GM21717 (cell line): ENCODE data around the gene CNTRL.
"Not testable (repeated sequence)": the region's sequence is repeated elsewhere in the genome, so short reads cannot be mapped to it uniquely, and the experiment has no call there.

Source experiments
- ATAC-seq: cut with Tn5 transposase; IDR thresholded peaks from one replicate; pipeline ENCODE4 v1.9.1; 2021; ENCODE audit warnings: mild to moderate bottlenecking, moderate library complexity; ENCODE audit not compliant: unreplicated experiment

CNTRL gene, protein sequence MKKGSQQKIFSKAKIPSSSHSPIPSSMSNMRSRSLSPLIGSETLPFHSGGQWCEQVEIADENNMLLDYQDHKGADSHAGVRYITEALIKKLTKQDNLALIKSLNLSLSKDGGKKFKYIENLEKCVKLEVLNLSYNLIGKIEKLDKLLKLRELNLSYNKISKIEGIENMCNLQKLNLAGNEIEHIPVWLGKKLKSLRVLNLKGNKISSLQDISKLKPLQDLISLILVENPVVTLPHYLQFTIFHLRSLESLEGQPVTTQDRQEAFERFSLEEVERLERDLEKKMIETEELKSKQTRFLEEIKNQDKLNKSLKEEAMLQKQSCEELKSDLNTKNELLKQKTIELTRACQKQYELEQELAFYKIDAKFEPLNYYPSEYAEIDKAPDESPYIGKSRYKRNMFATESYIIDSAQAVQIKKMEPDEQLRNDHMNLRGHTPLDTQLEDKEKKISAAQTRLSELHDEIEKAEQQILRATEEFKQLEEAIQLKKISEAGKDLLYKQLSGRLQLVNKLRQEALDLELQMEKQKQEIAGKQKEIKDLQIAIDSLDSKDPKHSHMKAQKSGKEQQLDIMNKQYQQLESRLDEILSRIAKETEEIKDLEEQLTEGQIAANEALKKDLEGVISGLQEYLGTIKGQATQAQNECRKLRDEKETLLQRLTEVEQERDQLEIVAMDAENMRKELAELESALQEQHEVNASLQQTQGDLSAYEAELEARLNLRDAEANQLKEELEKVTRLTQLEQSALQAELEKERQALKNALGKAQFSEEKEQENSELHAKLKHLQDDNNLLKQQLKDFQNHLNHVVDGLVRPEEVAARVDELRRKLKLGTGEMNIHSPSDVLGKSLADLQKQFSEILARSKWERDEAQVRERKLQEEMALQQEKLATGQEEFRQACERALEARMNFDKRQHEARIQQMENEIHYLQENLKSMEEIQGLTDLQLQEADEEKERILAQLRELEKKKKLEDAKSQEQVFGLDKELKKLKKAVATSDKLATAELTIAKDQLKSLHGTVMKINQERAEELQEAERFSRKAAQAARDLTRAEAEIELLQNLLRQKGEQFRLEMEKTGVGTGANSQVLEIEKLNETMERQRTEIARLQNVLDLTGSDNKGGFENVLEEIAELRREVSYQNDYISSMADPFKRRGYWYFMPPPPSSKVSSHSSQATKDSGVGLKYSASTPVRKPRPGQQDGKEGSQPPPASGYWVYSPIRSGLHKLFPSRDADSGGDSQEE (N-terminal part only)

GRCh38 chr9:121074370-121075250 is at the start of gene CNTRL:
Gene CNTRL, plus strand, starts transcription at chr9:121074955. Its CDS starts 13,372 bp downstream, at chr9:121088327.
- peak; percentile 69 for ATAC-seq

- ATAC-seq = no peak
These were observed 48.5 kb upstream of the CNTRL start for GRCh38 chr9:121026260-121026691.

DNA sequence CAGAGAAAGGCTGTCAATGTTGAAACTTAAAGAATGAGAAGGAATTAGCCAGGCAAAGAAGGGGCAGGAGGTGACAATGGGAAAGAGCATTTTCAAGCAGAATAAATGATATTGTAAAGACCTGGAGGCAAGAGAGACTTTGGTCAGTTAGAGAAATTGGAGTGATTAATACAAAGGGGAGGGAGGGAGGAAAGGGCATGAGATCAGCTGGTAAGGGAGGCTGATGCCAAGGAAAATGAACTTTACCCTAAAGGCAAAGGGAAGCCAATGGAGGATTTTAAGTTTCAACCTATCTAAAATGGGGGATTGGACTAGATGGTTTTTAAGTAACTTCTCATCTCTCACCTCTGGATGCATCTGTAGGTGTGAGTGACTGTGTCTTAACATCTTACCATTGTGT is 48.0 kb upstream of the CNTRL start:
- ATAC-seq = no peak

GRCh38 chr9:121028285-121028684 is 46.5 kb upstream of the CNTRL start:
- not testable (repeated sequence) for ATAC-seq

DNA sequence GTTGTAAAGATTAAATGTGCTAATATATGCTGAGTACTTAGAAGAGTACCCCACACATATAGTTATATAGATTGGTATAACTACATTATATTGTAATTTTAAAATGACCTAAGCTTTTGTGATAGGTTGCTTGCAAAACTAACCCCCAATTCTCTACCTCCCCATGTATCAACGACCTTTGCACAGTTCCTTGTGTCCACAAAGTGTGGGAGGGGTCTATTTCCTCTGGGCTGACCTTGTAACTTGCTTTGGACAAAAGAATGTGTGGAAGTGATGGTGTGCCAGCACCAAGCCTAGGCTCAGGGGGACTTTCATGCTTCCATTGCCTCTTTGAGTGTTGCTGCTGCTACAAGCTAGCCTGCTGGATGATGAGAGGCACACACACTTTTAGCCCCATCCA is 45.3 kb upstream of the CNTRL start:
- no peak for ATAC-seq

- ATAC-seq = no peak
These were observed 40.2 kb upstream of the CNTRL start for GRCh38 chr9:121034529-121034928.

- ATAC-seq = not testable (repeated sequence)
These were observed 39.0 kb upstream of the CNTRL start for GRCh38 chr9:121035717-121036116.

- no peak for ATAC-seq
These were observed 36.4 kb upstream of the CNTRL start for GRCh38 chr9:121038362-121038761.

DNA sequence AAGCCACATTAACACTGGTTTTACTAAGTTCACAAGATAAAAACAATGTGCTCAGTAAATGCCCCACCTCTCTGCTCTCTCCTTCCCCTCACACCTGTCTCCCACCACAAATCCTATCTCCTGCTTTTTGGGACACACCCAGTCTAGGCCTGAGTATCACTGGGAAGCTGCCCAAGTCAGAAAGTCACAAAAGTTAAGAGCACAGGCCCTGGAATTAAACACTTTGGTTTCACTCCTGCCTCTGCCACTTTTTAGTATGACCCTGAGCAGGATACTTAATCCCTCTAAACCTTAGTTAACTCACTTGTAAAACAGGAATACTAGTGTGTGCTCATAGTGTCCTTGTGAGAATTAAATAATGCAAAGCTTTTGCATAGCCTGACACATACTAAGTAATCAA is 36.0 kb upstream of the CNTRL start:
- ATAC-seq = no peak

DNA sequence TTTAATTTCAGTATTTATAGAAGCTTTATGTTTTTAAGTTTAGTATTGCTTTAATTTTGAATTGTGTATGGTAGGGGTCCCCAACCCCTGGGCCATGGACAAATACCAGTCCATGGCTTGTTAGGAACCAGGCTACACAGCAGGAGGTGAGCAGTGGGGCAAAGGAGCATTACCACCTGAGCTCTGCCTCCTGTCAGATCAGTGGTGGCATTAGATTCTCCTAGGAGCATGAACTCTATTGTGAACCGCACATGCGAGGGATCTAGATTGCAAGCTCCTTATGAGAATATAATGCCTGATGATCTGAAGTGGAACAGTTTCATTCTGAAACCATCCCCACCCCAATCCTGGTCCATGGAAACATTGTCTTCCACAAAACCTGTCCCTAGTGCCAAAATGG is 26.6 kb upstream of the CNTRL start:
- no peak for ATAC-seq

GRCh38 chr9:121048618-121049017 is 26.1 kb upstream of the CNTRL start:
- ATAC-seq = no peak

GRCh38 chr9:121050128-121050988 is 24.4 kb upstream of the CNTRL start, which contains the start of gene C5:
Gene C5, minus strand, starts transcription at chr9:121050275. Its CDS starts 29 bp downstream, at chr9:121050246.
- no peak for ATAC-seq

DNA sequence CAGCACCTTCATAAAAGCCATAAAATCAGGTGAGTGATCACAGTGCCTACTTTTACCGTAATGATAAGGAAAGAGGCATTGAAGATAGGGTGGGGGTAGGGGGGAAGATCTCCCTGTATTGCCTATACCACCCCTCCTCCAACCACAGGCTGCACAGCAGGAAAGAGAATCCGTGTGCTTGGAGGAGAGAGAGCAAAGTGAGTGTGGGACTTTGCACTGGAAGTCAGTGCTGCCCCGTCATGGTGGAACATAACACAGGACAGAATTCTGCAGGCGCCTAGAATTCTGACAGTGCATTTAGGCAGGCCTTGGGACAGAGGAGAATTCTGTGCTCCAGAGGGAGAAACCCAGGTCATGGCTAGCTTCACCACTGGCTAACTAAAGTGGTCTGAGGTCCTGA is 21.2 kb upstream of the CNTRL start:
- no peak for ATAC-seq

DNA sequence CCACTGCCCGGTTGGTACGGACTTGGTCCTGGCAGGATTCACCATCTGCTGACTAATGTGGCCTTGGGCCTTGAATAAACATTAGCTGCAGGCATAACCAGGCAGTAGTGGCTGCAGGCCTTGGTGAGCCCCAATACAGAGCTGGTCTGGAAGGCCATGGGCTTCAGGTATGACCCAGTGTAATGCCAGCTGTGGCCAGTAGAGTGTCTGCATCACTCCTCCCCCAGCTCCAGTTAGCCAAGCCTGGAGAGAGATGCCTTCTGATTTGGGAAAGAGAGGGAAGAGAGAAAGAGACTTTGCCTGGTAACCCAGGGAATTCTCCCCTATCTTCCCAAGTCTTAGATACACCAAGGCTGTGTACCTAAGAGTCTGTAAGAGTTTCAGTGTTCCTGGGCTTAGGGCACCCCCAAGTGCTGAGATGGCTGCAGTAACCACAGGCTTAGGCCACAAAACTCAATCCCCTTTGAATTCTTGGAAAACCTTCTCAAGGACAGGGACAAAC is 19.1 kb upstream of the CNTRL start:
- ATAC-seq = no peak

DNA sequence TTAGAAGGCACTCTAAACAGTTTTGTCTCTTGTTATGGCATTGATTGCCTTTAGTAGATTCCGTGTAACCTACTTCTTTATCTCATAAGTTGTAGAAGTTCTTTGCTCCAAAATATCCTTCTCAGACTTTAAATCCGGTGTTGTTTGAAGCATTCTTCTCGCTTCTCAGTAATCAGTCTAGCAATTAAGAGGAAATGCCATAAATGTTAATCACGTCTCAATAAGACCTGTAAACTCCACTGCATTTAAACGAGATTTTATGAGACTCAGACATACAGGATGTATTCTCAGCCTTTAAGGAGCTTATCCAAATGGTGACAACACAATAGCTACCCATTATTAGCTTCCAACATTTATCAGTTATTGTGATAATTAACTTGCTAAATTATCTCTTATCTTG is 16.9 kb upstream of the CNTRL start:
- no peak for ATAC-seq

- ATAC-seq = no peak
These were observed 15.2 kb upstream of the CNTRL start for GRCh38 chr9:121059513-121059912.

DNA sequence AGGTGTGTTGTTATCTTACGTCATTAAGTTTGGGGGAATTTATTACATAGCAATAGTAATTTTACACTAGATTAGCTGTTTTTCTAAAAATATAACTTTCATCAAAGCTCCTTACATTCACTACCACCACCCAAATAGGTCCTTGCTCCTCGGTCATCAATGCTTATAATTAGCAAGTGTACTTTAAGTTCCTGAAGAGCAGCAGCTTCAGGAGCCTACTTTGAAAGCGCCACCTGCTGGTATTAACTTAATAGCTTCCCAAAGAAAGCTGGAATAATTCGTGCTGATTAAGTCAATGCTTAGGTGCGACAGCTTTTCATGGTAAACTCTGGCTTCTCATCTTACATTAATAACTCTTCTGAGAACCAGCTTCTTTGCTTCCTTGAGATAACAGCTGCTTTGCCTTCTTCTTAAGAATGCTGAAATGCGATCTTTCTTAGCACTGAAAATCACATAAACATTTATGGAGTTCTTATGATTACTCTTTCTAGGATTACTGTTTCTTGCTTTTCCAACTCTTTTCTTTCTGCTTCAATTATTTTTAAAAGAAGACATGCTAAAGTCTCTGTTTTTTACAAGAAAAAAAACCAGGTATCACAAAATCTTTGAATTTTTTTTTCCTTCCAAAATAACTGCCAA is 14.6 kb upstream of the CNTRL start:
- no peak for ATAC-seq

DNA sequence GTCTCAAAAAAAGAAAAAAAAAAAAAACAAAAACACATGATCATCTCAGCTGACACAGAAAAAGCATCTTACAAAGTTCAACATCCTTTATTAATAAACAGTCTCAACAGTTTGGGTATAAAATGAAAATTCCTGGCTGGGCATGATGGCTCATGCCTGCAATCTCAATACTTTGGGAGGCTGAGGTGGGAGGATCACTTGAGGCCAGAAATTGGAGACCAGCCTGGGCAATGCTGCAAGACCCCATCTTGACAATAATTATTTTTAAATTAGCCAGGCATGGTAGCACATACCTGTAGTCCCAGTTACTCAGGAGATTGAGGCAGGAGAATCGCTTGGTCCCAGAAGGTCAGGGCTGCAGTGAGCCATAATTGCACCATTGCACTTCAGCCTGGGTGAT is 7.9 kb upstream of the CNTRL start:
- ATAC-seq = no peak
